M059J (cell line): ENCODE data around the gene FOXO4. TPM values are rescaled to one million over a fixed set of nuclear protein-coding genes. Genes with fewer than 3 reads are reported as not detected.

Source experiments
- DNase-seq: peaks from one replicate; pipeline ENCODE4 v3.0.0-alpha.2; 2012; ENCODE audit warnings: low read depth
- total RNA-seq: library from RNA; depleted of rRNA; stranded (reverse); fragments of >200 nt; shearing (Covaris generic); gene quantifications from 2 replicates; pipeline ENCODE4 v1.2.3, GENCODE V29; 2014

FOXO4 gene
- total RNA-seq, 1 experiment from 2014 or later, result 5.2 TPM

DNA sequence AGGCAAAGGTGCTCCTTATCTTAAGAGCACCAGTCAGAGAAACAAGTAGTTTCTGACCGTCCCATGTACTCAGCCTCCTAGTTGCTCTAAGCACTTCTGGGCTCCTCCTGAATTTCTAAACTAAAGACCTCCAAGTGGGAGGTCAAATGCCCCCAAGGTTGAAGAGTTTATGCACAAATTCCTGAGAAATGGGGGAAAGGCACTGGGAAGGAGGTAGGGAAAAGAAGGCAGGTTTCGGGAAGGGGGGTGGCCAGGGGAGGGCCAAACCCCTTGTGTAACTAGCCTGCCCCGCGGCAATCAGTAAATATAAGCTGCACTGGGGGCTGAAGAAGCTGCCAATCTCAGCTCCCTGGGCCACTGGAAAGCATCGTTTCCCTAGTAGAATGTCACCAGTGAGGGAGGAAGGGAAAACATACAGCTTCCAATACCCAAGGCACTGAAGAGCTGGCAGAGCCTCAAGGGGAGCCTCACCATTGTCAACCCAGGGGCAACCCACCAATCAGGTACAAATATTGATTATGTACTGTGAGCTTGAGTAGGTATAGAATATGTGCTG, 3.4 kb downstream of the FOXO4 start:
- no peak for DNase-seq

- no peak for DNase-seq
Measured at GRCh38 chrX:71099736-71100135, 4.1 kb downstream of the FOXO4 start.

DNA sequence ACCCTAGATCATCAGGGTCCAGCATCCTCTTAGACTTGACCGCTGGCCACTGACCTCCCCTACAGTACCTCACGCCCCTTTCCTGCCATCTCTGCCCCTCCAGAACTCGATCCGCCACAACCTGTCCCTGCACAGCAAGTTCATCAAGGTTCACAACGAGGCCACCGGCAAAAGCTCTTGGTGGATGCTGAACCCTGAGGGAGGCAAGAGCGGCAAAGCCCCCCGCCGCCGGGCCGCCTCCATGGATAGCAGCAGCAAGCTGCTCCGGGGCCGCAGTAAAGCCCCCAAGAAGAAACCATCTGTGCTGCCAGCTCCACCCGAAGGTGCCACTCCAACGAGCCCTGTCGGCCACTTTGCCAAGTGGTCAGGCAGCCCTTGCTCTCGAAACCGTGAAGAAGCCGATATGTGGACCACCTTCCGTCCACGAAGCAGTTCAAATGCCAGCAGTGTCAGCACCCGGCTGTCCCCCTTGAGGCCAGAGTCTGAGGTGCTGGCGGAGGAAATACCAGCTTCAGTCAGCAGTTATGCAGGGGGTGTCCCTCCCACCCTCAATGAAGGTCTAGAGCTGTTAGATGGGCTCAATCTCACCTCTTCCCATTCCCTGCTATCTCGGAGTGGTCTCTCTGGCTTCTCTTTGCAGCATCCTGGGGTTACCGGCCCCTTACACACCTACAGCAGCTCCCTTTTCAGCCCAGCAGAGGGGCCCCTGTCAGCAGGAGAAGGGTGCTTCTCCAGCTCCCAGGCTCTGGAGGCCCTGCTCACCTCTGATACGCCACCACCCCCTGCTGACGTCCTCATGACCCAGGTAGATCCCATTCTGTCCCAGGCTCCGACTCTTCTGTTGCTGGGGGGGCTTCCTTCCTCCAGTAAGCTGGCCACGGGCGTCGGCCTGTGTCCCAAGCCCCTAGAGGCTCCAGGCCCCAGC, 5.2 kb downstream of the FOXO4 start:
- DNase-seq, result no peak

GRCh38 chrX:71102292-71102691, 6.6 kb downstream of the FOXO4 start:
- DNase-seq, result no peak

GRCh38 chrX:71103110-71103983, 7.7 kb downstream of the FOXO4 start:
- DNase-seq, result no peak

DNA sequence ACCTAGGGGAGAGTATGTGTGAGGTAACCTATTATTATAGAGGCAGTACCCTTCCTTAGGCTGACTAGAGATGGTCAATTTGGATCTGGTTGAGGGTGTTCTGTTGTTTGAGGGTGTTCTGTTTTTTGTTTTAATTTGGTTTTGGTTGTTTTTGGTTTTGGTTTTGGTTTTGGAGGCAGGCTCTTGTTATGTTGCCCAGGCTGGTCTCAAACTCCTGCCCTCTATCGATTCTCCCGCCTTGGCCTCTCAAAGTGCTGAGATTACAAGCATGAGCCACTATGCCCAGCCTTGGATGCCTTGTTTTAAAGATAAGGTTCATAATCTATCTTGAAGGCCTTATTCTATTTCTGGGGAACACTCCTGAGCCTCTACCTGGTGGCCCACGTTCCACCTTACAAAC, 10.0 kb downstream of the FOXO4 start:
- no peak for DNase-seq

- peak; percentile 32 for DNase-seq
Measured at GRCh38 chrX:71106427-71106826, 10.8 kb downstream of the FOXO4 start, which contains the start of gene CXorf65. TSS of gene CXorf65 (minus strand) at chrX:71106740. CDS start at chrX:71106556, 184 bp downstream.

- no peak for DNase-seq
Measured at GRCh38 chrX:71107245-71107644, 11.6 kb downstream of the FOXO4 start.

GRCh38 chrX:71107762-71108360, 12.2 kb downstream of the FOXO4 start:
- DNase-seq, result no peak

DNA sequence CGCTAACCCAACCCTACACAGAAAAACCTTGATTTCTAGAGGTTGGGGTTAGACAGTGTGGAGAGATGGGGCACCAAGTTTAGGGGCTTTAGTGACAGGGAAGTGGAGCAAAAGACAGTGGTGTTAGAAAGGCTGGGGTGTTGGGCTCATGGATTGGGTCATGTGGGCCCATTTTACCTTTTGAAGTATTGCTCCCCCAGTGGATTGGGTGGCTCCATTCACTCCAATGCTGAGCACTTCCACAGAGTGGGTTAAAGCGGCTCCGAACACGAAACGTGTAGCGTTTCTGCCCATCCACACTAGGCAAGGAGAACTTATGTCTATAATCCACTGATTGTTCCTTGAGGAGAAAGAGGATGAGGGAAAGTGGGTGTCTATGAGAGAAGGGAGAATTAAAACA, 13.4 kb downstream of the FOXO4 start:
- DNase-seq, result no peak

DNA sequence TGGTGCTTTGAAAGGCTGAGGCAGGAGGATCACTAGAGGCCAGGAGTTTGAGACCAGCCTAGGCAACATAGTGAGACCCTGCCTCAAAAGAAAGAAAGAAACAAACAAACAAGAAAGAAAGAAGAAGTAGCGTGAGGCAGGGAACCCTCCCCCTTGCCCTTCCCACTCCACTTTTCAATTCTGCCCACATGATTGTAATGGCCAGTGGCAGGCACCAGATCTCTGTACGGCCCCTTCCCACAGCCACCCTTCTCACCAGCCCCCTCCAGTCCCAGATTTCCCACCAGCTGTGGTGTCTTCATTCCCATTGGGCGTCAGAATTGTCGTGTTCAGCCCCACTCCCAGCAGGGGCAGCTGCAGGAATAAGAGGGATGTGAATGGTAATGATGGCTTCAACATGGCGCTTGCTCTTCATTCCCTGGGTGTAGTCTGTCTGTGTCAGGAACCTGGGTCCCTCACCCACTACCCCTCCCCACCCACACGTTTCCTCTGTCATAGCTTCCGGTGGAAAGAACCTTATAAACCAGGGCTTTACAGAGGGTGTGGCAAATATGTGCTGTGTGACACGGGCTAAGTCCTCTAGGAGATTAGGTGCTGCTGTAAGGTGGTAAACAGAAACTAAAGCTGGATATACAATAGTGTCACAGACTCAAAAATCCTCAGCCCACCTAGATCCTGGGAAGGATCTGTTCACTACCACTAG, 15.6 kb downstream of the FOXO4 start, which contains the start of gene IL2RG:
Gene IL2RG, minus strand, starts transcription at position 437 of the 703 bp plus-strand sequence. Its CDS starts 38 bp downstream, at position 399.
- peak; percentile 13 for DNase-seq

GRCh38 chrX:71111921-71112431, 16.3 kb downstream of the FOXO4 start:
- no peak for DNase-seq

- DNase-seq, result no peak
Measured at GRCh38 chrX:71117358-71117757, 21.7 kb downstream of the FOXO4 start.

GRCh38 chrX:71118032-71118984, 22.7 kb downstream of the FOXO4 start, which contains the start of gene MED12:
TSS of gene MED12 (plus strand) at chrX:71118596. CDS start at chrX:71118755, 159 bp downstream.
- peak; percentile 83 for DNase-seq

- no peak for DNase-seq
Measured at GRCh38 chrX:71118985-71119535, 23.4 kb downstream of the FOXO4 start.

- peak; percentile 69 for DNase-seq
Measured at GRCh38 chrX:71128166-71128833, 32.6 kb downstream of the FOXO4 start.

DNA sequence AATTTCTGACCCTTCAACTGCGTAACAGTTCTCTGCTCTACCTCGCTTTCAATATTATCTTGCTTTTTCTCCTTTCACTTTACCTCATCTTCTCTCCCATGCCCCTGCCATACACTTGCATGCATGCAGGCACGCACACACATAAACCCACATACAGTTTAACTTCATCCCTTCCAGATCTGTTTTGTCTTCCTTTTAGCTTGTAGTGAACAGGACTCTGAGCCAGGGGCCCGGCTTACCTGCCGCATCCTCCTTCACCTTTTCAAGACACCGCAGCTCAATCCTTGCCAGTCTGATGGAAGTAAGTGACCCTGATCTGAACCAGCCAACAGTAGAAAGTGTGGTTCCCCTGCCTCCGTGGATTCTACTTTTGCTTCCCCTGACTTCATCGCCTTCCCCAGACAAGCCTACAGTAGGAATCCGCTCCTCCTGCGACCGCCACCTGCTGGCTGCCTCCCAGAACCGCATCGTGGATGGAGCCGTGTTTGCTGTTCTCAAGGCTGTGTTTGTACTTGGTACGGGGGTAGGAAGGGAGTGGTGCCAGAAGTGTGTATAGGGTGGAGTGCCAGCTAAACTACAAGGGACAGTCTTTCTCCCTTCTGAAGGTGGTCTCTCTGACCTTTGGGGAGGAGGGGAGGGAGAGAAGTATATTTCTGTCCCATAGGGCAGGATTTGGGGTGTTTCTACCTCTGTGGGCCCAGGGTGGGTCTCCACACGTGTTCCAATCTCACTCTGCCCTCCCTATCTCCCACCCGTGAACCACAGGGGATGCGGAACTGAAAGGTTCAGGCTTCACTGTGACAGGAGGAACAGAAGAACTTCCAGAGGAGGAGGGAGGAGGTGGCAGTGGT, 33.5 kb downstream of the FOXO4 start:
- no peak for DNase-seq

DNA sequence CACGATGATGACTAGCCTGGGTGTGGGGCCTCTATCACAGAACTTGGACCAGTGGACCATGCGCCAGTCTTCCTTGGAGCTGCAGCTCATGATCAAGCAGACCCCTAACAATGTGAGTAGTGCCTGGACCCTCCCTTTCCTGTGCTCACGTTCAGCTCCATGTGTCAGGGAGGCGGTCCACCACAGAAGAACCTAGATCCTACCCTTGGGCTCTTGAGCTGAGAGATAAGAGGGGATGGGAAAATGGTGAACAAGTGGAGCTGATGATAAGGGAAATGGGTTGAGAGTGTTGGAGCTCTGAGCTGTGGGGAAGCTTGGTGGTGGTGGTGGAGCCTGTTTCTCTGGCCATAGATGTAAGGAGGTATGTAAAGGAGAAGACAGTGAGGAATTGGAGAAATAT, 35.9 kb downstream of the FOXO4 start:
- DNase-seq, result no peak
